SK-N-SH (cell line): ENCODE data around the gene BABAM2. TPM values are rescaled to one million over a fixed set of nuclear protein-coding genes. Genes with fewer than 3 reads are reported as not detected.

Experiments
- CTCF ChIA-PET: fragments of 300-600, 350-600 bp; formaldehyde crosslinking; extraction: SDS; loops from one replicate; lab custom pipeline; 2021; lab: Yijun Ruan, JAX
- POLR2A ChIA-PET: fragments of 350-600 bp; sonication (Branson Sonifier 250); formaldehyde crosslinking; extraction: SDS; loops from one replicate; lab custom pipeline; 2020; ENCODE audit warnings: antibody characterized with exemption, inconsistent platforms; lab: Yijun Ruan, JAX
- DNase-seq: peaks from one replicate; pipeline ENCODE4 v3.0.0; 2012
- H2AFZ ChIP-seq: fragments of 200-600 bp; sonication (generic); 2 replicates; pipeline ENCODE4 v1.8.1; 2016; ENCODE audit warnings: antibody characterized with exemption, mild to moderate bottlenecking, low read depth
- H3F3A ChIP-seq: fragments of 200-600 bp; sonication (generic); replicated peaks from 2 replicates; pipeline ENCODE3; 2016; ENCODE audit warnings: antibody characterized with exemption, mild to moderate bottlenecking; ENCODE audit not compliant: insufficient read depth
- H3K27ac ChIP-seq, 2 experiments: fragments of 200-500 bp in 1 of 2; fragments of 200-600 bp in 1 of 2; sonication (Bioruptor generic) in 1 of 2; sonication (generic), shearing (Covaris generic) in 1 of 2; 2 replicates each; pipeline versions ENCODE4 v1.5.1 to v1.6.1; 2014 to 2016; ENCODE audit warnings: low read depth in 2 of 2, inconsistent platforms in 1 of 2, low read length in 1 of 2, mild to moderate bottlenecking in 1 of 2, mixed read lengths in 1 of 2
- H3K27me3 ChIP-seq: fragments of 200-600 bp; sonication (generic), shearing (Covaris generic); 2 replicates; pipeline ENCODE4 v1.6.1; 2016; ENCODE audit warnings: mixed run types; ENCODE audit not compliant: insufficient read depth
- H3K36me3 ChIP-seq, 2 experiments: fragments of 200-500 bp in 1 of 2; fragments of 200-600 bp in 1 of 2; sonication (Bioruptor generic) in 1 of 2; sonication (generic) in 1 of 2; replicated peaks in 1 of 2; 2 replicates each; pipeline versions ENCODE3 to v1.5.1; 2014 to 2016; ENCODE audit warnings: low read length in 1 of 2, mild to moderate bottlenecking in 1 of 2; ENCODE audit not compliant: insufficient read depth in 2 of 2, control insufficient read depth in 1 of 2
- H3K4me1 ChIP-seq, 2 experiments: fragments of 200-500 bp in 1 of 2; fragments of 200-600 bp in 1 of 2; sonication (Bioruptor generic) in 1 of 2; sonication (generic), shearing (Covaris generic) in 1 of 2; 2 replicates each; pipeline versions ENCODE4 v1.5.1 to v1.6.1; 2014 to 2016; ENCODE audit warnings: low read depth in 1 of 2, low read length in 1 of 2, mixed run types in 1 of 2; ENCODE audit not compliant: insufficient read depth in 2 of 2, control insufficient read depth in 1 of 2
- H3K4me2 ChIP-seq: fragments of 200-600 bp; sonication (generic), shearing (Covaris generic); 2 replicates; pipeline ENCODE4 v1.6.1; 2017; ENCODE audit warnings: mixed run types
- H3K4me3 ChIP-seq, 2 experiments: fragments of 200-500 bp in 1 of 2; fragments of 200-600 bp in 1 of 2; sonication (Bioruptor generic) in 1 of 2; sonication (generic), shearing (Covaris generic) in 1 of 2; 2 replicates each; pipeline versions ENCODE4 v1.5.1 to v1.8.1; 2014 to 2016; ENCODE audit warnings: low read depth in 2 of 2, inconsistent platforms in 1 of 2, low read length in 1 of 2, mild to moderate bottlenecking in 1 of 2, mixed read lengths in 1 of 2, moderate library complexity in 1 of 2
- H3K79me2 ChIP-seq: fragments of 200-600 bp; sonication (generic); 2 replicates; pipeline ENCODE4 v1.8.1; 2017; ENCODE audit warnings: mild to moderate bottlenecking; ENCODE audit not compliant: insufficient read depth
- H3K9ac ChIP-seq: fragments of 200-600 bp; sonication (generic); 2 replicates; pipeline ENCODE4 v1.6.1; 2017; ENCODE audit warnings: mixed run types
- H3K9me2 ChIP-seq: fragments of 200-600 bp; sonication (generic); 2 replicates; pipeline ENCODE4 v1.6.1; 2017; ENCODE audit warnings: mixed run types
- H3K9me3 ChIP-seq: fragments of 200-600 bp; sonication (generic); 2 replicates; pipeline ENCODE4 v1.6.1; 2017; ENCODE audit warnings: mixed run types, mild to moderate bottlenecking, moderate library complexity
- H4K20me1 ChIP-seq: fragments of 200-600 bp; sonication (generic); 2 replicates; pipeline ENCODE4 v1.6.1; 2017; ENCODE audit warnings: mild to moderate bottlenecking, mixed run types; ENCODE audit not compliant: insufficient read depth
- EZH2phosphoT487 ChIP-seq: fragments of 200-600 bp; sonication (generic); IDR thresholded peaks from 2 replicates; pipeline ENCODE4 v1.6.1; 2017; ENCODE audit warnings: low read depth, mixed run types, mild to moderate bottlenecking, antibody characterized with exemption, moderate library complexity, borderline replicate concordance
- FOSL2 ChIP-seq: IDR thresholded peaks from 2 replicates; pipeline ENCODE4 v1.4.0; 2012; ENCODE audit warnings: low read depth, mild to moderate bottlenecking, moderate library complexity, borderline replicate concordance
- GABPA ChIP-seq: IDR thresholded peaks from 2 replicates; pipeline ENCODE4 v1.4.0; 2012; ENCODE audit warnings: low read depth, mild to moderate bottlenecking
- MXI1 ChIP-seq: IDR thresholded peaks from 2 replicates; pipeline ENCODE4 v1.6.1; 2012; ENCODE audit warnings: mild to moderate bottlenecking, low read depth, low read length, improper control_type of control experiment
- NFIC ChIP-seq: IDR thresholded peaks from 2 replicates; pipeline ENCODE4 v1.4.0; 2012; ENCODE audit warnings: borderline replicate concordance
- NRF1 ChIP-seq: IDR thresholded peaks from 2 replicates; pipeline ENCODE4 v1.6.1; 2012; ENCODE audit warnings: low read depth, mild to moderate bottlenecking, low read length
- POLR2AphosphoS5 ChIP-seq: IDR thresholded peaks from 2 replicates; pipeline ENCODE4 v1.6.1; 2012; ENCODE audit warnings: low read depth, low read length
- RAD21 ChIP-seq: IDR thresholded peaks from 2 replicates; pipeline ENCODE4 v1.6.1; 2012; ENCODE audit warnings: mild to moderate bottlenecking, low read length
- RFX5 ChIP-seq: IDR thresholded peaks from 2 replicates; pipeline ENCODE4 v1.6.1; 2012; ENCODE audit warnings: mild to moderate bottlenecking, improper control_type of control experiment, low read length
- SMC3 ChIP-seq: IDR thresholded peaks from 2 replicates; pipeline ENCODE4 v1.6.1; 2012; ENCODE audit warnings: low read depth, low read length, improper control_type of control experiment
- YY1 ChIP-seq: IDR thresholded peaks from 2 replicates; pipeline ENCODE4 v1.4.0; 2012; ENCODE audit warnings: low read depth, mild to moderate bottlenecking
- WGBS: methylation state at CpG from one replicate; pipeline ENCODE4 v1.1.6; 2017; ENCODE audit warnings: low lambda C conversion rate; 5-methylcytosine and 5-hydroxymethylcytosine counted together
- polyA plus RNA-seq, 3 experiments: library from polyadenylated mRNA; depleted of rRNA; stranded (reverse); fragments of >200 nt; gene quantifications; 2 replicates each; pipeline ENCODE4 v1.2.3, GENCODE V29; 2012
- TF ChIP-seq, protein P1 (sequence below): IDR thresholded peaks from 2 replicates; pipeline ENCODE4 v1.6.1; 2012; ENCODE audit warnings: mild to moderate bottlenecking, low read depth, low read length, moderate library complexity

Gene BABAM2
- polyA plus RNA-seq, 1 of the 3 experiments (the other 2 are of a cell fraction): 34.0 TPM

DNA sequence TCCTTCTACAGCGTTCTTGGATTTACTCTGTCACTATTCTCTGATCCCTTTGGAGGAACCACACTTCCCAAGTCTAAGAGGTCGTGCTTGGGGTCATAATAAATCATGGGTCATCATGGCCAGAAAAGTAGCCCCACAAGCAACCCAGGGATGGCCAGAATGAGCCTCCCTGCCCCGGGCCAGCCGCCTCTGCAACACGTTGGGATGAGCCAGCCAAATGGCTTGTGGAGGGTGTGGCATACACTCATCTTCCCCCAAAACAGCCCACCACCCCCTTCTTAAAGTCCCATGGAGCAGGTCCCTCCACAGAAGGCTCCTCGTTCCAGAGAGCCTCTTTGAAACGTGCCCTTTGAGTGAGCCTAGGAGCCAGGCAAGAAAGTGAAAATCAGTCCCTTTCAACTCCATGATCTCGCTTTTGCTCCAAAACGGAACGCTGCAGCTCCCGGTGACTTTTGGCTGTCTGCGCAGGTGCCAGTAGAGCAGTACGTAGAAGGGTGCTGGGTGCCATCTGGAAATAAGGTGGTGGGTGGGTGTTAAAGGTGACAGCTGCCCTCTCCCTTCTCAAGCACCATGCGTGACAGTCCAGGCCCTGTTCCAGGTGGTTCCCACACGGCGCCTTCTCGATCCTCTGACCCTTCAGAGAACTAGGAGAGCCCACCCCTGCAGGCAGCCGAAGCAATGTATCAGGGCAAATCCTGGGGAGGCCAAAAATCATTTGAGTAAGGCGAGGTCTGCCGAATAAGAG lies 453.6 kb downstream of the BABAM2 start (continued):
- no peak for TF ChIP-seq EZH2phosphoT487
- TF ChIP-seq, protein P1, sequence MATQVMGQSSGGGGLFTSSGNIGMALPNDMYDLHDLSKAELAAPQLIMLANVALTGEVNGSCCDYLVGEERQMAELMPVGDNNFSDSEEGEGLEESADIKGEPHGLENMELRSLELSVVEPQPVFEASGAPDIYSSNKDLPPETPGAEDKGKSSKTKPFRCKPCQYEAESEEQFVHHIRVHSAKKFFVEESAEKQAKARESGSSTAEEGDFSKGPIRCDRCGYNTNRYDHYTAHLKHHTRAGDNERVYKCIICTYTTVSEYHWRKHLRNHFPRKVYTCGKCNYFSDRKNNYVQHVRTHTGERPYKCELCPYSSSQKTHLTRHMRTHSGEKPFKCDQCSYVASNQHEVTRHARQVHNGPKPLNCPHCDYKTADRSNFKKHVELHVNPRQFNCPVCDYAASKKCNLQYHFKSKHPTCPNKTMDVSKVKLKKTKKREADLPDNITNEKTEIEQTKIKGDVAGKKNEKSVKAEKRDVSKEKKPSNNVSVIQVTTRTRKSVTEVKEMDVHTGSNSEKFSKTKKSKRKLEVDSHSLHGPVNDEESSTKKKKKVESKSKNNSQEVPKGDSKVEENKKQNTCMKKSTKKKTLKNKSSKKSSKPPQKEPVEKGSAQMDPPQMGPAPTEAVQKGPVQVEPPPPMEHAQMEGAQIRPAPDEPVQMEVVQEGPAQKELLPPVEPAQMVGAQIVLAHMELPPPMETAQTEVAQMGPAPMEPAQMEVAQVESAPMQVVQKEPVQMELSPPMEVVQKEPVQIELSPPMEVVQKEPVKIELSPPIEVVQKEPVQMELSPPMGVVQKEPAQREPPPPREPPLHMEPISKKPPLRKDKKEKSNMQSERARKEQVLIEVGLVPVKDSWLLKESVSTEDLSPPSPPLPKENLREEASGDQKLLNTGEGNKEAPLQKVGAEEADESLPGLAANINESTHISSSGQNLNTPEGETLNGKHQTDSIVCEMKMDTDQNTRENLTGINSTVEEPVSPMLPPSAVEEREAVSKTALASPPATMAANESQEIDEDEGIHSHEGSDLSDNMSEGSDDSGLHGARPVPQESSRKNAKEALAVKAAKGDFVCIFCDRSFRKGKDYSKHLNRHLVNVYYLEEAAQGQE: no peak
- TF ChIP-seq RAD21: no peak
- no peak for TF ChIP-seq NFIC
- TF ChIP-seq RFX5: no peak

DNA sequence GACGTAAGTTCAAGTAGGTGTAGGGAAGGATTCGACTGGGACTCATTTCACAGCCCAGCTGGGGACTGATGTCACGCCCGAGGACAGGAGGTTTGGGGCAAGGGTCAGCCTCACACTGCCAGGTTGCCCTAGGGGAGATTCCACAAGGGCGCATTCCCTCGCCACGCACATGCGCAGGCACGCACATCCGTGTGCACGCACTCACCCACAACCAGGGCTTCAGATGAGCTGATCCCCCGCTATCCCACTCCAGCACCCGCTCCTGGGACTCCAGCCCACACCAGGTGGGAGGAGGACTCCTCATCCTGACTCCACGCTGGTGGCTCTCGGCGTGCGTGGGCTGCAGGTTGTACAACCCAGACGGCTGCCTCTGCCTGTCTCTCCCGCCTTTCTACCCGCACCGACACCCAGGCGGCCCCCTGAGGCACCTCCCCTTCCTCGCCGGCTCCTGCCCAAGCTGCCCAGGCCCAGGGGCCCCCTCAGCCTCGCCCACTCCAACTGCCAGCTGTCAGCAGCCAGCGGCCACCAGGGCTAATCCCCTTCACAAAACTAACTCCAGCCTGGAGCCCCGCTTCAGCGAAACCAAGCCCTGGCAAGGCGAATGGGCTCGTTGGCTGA lies 454.3 kb downstream of the BABAM2 start:
- ChIA-PET POLR2A (interaction anchor here (1.9 kb wide), 1 partner anchor 11 kb away, joined by 14 read pairs; no protein-coding TSS in a partner anchor), CTCF (interaction anchor here (0.7 to 1.8 kb wide), 3 partner anchors 18 to 641 kb away, joined by 3 to 6 read pairs (median 4); no protein-coding TSS in a partner anchor)
- 95% methylated on average over 30 of the region's 30 CpGs for whole genome bisulfite sequencing
- Histone ChIP-seq H3K27me3 (no peaks in the 10 kb centered on the region), H3K27ac (no peak overlapping the region), H3F3A (peaks cover 11% of the 10 kb centered on the region), H3K9me2 (no peaks in the 10 kb centered on the region), H3K4me3 (no peak overlapping the region), H3K36me3 (no peaks in the 10 kb centered on the region), H3K4me2 (no peak overlapping the region), H3K9ac (no peak overlapping the region), H4K20me1 (no peaks in the 10 kb centered on the region), H3K9me3 (no peaks in the 10 kb centered on the region), H2AFZ (no peak overlapping the region), H3K79me2 (no peaks in the 10 kb centered on the region), H3K4me1 (peaks cover 13 to 53% of the 10 kb centered on the region in 2 experiments; a peak in 2 of 4 replicates)
- no peak for DNase-seq
- no peak for TF ChIP-seq MXI1
- no peak for TF ChIP-seq EZH2phosphoT487
- TF ChIP-seq SMC3: no peak
- TF ChIP-seq FOSL2: no peak
- TF ChIP-seq NRF1: no peak
- TF ChIP-seq GABPA: no peak
- no peak for TF ChIP-seq POLR2AphosphoS5
- no peak for TF ChIP-seq YY1
- TF ChIP-seq NFIC: no peak
- TF ChIP-seq RFX5: no peak
